ENCODE measurements around the gene PTPRD.

The PTPRD gene

DNA sequence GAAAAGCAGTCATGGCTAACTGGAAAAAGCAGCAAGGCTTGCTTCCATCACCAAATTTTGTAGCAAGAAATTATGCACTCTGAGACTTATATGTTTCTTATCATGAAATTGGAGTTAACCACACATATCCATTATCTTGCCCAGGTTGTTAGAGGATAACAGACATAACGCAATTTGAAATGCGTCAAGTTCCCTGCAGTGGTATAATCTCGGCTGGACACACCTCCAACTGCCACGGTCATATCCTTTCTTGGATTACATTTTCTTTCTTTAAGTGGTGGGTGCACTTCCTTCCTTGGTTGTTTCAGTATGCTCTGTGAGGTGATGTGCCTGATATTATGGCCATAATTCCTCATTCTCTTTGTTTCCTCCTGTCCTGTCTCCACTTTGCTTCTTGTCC lies 2118.2 kb downstream of the PTPRD start:
- TF ChIP-seq, protein P1, sequence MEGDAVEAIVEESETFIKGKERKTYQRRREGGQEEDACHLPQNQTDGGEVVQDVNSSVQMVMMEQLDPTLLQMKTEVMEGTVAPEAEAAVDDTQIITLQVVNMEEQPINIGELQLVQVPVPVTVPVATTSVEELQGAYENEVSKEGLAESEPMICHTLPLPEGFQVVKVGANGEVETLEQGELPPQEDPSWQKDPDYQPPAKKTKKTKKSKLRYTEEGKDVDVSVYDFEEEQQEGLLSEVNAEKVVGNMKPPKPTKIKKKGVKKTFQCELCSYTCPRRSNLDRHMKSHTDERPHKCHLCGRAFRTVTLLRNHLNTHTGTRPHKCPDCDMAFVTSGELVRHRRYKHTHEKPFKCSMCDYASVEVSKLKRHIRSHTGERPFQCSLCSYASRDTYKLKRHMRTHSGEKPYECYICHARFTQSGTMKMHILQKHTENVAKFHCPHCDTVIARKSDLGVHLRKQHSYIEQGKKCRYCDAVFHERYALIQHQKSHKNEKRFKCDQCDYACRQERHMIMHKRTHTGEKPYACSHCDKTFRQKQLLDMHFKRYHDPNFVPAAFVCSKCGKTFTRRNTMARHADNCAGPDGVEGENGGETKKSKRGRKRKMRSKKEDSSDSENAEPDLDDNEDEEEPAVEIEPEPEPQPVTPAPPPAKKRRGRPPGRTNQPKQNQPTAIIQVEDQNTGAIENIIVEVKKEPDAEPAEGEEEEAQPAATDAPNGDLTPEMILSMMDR (conservative IDR thresholded peaks at IDR 0.05; ENCODE audit: low read depth, low read length): no peak
- no peaks in the 10 kb centered on the region for H3K79me2 ChIP-seq (ENCODE audit: insufficient read depth, low read depth)
- H2AFZ ChIP-seq (ENCODE audit: low read depth): no peak overlapping the region
- no peaks in the 10 kb centered on the region for H3K27me3 ChIP-seq (ENCODE audit: insufficient read depth, low read depth)
- H3K27ac ChIP-seq: no peak overlapping the region
- H3K36me3 ChIP-seq (ENCODE audit: insufficient read depth): no peaks in the 10 kb centered on the region
- H4K20me1 ChIP-seq (ENCODE audit: insufficient read depth): no peaks in the 10 kb centered on the region
- no peak overlapping the region for H3K4me2 ChIP-seq
- no peak overlapping the region for H3K9ac ChIP-seq
- no peak overlapping the region for H3K4me3 ChIP-seq (IDR thresholded peaks at IDR 0.05; ENCODE audit: insufficient read depth, low read depth, low read length)
- no peaks in the 10 kb centered on the region for H3K4me1 ChIP-seq (ENCODE audit: low read depth, poor library complexity, severe bottlenecking)

DNA sequence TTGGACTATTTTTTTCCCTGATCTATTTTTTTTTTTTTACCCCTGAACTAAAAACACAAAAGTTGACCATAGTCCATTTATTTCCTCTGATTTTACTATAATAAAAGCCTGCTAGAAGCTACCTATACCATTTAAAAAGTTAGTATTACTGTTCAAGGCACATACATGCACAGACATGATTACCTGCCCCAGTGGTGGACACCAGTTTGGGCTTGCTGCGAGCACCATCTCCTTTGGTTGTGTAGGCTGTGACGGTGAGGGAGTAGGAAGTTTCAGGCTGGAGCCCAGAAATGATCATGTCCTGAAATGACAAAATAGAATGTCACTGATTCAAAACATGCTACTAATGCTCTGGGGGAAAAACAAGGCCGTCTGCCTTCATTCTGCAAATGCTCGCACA lies 2120.1 kb downstream of the PTPRD start:
- H3K27me3 ChIP-seq (ENCODE audit: insufficient read depth, low read depth): no peaks in the 10 kb centered on the region
- no peaks in the 10 kb centered on the region for H3K79me2 ChIP-seq (ENCODE audit: insufficient read depth, low read depth)
- no peak overlapping the region for H3K4me2 ChIP-seq
- H3K4me3 ChIP-seq (IDR thresholded peaks at IDR 0.05; ENCODE audit: insufficient read depth, low read depth, low read length): no peak overlapping the region
- no peaks in the 10 kb centered on the region for H4K20me1 ChIP-seq (ENCODE audit: insufficient read depth)
- H3K36me3 ChIP-seq (ENCODE audit: insufficient read depth): no peaks in the 10 kb centered on the region
- TF ChIP-seq, protein P1 (conservative IDR thresholded peaks at IDR 0.05; ENCODE audit: low read depth, low read length): no peak
- H2AFZ ChIP-seq (ENCODE audit: low read depth): no peak overlapping the region
- no peak overlapping the region for H3K9ac ChIP-seq
- no peaks in the 10 kb centered on the region for H3K4me1 ChIP-seq (ENCODE audit: low read depth, poor library complexity, severe bottlenecking)
- H3K27ac ChIP-seq: no peak overlapping the region

DNA sequence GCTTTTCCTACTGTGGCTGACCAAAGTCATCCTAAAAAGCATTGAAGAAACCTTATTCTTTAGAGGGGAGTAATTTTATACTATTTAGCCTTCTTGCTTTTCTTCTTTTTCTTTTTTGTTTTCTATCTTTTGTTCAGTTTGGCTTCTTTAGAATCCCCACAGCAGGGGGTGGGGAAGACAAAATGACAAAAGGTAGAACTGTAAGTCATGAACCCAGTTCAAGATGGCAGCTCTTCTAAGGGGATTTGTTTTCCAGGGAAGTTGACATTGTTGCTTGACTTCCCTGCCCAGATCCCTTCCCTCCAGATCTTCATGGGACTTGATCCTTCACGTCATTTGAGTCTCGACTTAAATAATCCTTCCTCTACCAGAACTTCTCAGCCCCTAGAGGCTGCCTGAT lies 2120.8 kb downstream of the PTPRD start:
- H2AFZ ChIP-seq (ENCODE audit: low read depth): no peak overlapping the region
- no peak overlapping the region for H3K27ac ChIP-seq
- H3K27me3 ChIP-seq (ENCODE audit: insufficient read depth, low read depth): no peaks in the 10 kb centered on the region
- no peaks in the 10 kb centered on the region for H3K79me2 ChIP-seq (ENCODE audit: insufficient read depth, low read depth)
- no peaks in the 10 kb centered on the region for H3K4me1 ChIP-seq (ENCODE audit: low read depth, poor library complexity, severe bottlenecking)
- no peak overlapping the region for H3K4me2 ChIP-seq
- H3K36me3 ChIP-seq (ENCODE audit: insufficient read depth): no peaks in the 10 kb centered on the region
- H3K9ac ChIP-seq: no peak overlapping the region
- TF ChIP-seq, protein P1 (conservative IDR thresholded peaks at IDR 0.05; ENCODE audit: low read depth, low read length): no peak
- no peaks in the 10 kb centered on the region for H4K20me1 ChIP-seq (ENCODE audit: insufficient read depth)
- no peak overlapping the region for H3K4me3 ChIP-seq (IDR thresholded peaks at IDR 0.05; ENCODE audit: insufficient read depth, low read depth, low read length)

DNA sequence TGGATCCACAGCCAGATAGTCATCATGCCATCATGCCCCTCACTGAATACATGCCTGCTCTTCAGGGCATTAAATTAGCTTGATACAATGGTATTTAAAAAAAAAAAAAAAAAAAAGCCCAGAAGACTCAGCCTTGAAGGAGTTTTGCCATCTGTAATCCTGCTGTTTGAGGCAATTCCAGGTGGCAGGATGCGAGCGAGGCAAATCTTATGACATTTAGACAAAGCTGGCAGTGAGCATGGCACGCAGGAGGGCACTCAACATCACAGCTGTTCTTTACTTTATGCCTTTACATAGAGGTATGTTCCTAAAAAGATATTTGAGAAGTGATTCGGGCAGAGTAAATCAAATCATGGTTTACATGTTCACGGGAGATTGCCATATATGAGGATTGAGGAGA lies 2121.2 kb downstream of the PTPRD start:
- H3K4me3 ChIP-seq (IDR thresholded peaks at IDR 0.05; ENCODE audit: insufficient read depth, low read depth, low read length): no peak overlapping the region
- no peaks in the 10 kb centered on the region for H4K20me1 ChIP-seq (ENCODE audit: insufficient read depth)
- no peaks in the 10 kb centered on the region for H3K36me3 ChIP-seq (ENCODE audit: insufficient read depth)
- no peak overlapping the region for H3K27ac ChIP-seq
- H3K27me3 ChIP-seq (ENCODE audit: insufficient read depth, low read depth): no peaks in the 10 kb centered on the region
- TF ChIP-seq, protein P1 (conservative IDR thresholded peaks at IDR 0.05; ENCODE audit: low read depth, low read length): no peak
- H3K79me2 ChIP-seq (ENCODE audit: insufficient read depth, low read depth): no peaks in the 10 kb centered on the region
- no peak overlapping the region for H2AFZ ChIP-seq (ENCODE audit: low read depth)
- H3K9ac ChIP-seq: no peak overlapping the region
- no peak overlapping the region for H3K4me2 ChIP-seq
- no peaks in the 10 kb centered on the region for H3K4me1 ChIP-seq (ENCODE audit: low read depth, poor library complexity, severe bottlenecking)

DNA sequence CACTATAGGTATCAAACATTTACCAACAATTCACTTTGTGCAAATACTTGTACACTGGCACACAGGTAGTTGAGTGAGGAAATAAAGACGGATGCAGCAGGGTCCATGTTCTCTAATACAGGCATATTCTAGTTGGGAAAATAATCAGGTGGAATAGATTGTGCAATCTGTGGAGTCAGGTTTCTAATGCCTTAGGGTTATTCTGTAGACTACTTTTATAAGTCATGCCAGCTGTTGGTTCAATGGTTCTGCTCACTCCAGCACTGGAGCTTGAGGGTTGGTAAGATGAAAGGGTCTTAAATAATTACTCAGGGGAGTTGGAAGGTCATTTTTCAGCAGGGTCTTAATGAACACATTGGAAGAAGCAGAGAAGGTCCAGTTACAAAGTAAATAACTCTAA lies 2123.0 kb downstream of the PTPRD start:
- H3K9ac ChIP-seq: no peak overlapping the region
- TF ChIP-seq, protein P1 (conservative IDR thresholded peaks at IDR 0.05; ENCODE audit: low read depth, low read length): no peak
- H4K20me1 ChIP-seq (ENCODE audit: insufficient read depth): no peaks in the 10 kb centered on the region
- no peaks in the 10 kb centered on the region for H3K4me1 ChIP-seq (ENCODE audit: low read depth, poor library complexity, severe bottlenecking)
- no peak overlapping the region for H3K4me3 ChIP-seq (IDR thresholded peaks at IDR 0.05; ENCODE audit: insufficient read depth, low read depth, low read length)
- no peaks in the 10 kb centered on the region for H3K36me3 ChIP-seq (ENCODE audit: insufficient read depth)
- H3K79me2 ChIP-seq (ENCODE audit: insufficient read depth, low read depth): no peaks in the 10 kb centered on the region
- no peak overlapping the region for H3K27ac ChIP-seq
- no peak overlapping the region for H2AFZ ChIP-seq (ENCODE audit: low read depth)
- no peaks in the 10 kb centered on the region for H3K27me3 ChIP-seq (ENCODE audit: insufficient read depth, low read depth)
- H3K4me2 ChIP-seq: no peak overlapping the region

All from KMS-11 (cell line).